IPS-18a (cell line): ENCODE data around the gene SFT2D3.

ENCODE experiments used
- H3K27ac ChIP-seq: one replicate; pipeline ENCODE4 v1.5.1; 2013; ENCODE audit warnings: low read length
- H3K27me3 ChIP-seq: one replicate; pipeline ENCODE4 v1.6.1; 2013; ENCODE audit warnings: mild to moderate bottlenecking, low read length; ENCODE audit not compliant: control insufficient read depth, insufficient read depth
- H3K36me3 ChIP-seq: one replicate; pipeline ENCODE4 v1.6.1; 2013; ENCODE audit warnings: low read depth, low read length; ENCODE audit not compliant: control insufficient read depth
- H3K4me1 ChIP-seq: one replicate; pipeline ENCODE4 v1.6.1; 2013; ENCODE audit warnings: low read depth, low read length; ENCODE audit not compliant: control insufficient read depth
- H3K4me3 ChIP-seq: one replicate; pipeline ENCODE4 v1.5.1; 2013; ENCODE audit warnings: low read length
- H3K9ac ChIP-seq: one replicate; pipeline ENCODE4 v1.6.1; 2013; ENCODE audit warnings: mild to moderate bottlenecking, low read length, moderate library complexity
- H3K9me3 ChIP-seq: one replicate; pipeline ENCODE4 v1.6.1; 2013; ENCODE audit warnings: low read depth, low read length; ENCODE audit not compliant: control insufficient read depth

Gene SFT2D3

GRCh38 chr2:127701193-127701650 lies at the start of gene SFT2D3:
Gene SFT2D3, plus strand, starts transcription at chr2:127701497. Its CDS starts 32 bp downstream, at chr2:127701529.
- peak within 1 kb of the TSS; percentile 78 for H3K27ac ChIP-seq
- H3K9ac ChIP-seq, result peak within 1 kb of the TSS; percentile 78
- no peaks in the 10 kb centered on the region for H3K27me3 ChIP-seq
- H3K4me3 ChIP-seq, result peak within 1 kb of the TSS; percentile 90
- peaks cover 18% of the 10 kb centered on the region for H3K36me3 ChIP-seq
- peaks cover 21% of the 10 kb centered on the region for H3K4me1 ChIP-seq
- H3K9me3 ChIP-seq, result no peaks in the 10 kb centered on the region

GRCh38 chr2:127651971-127652550 lies 49.2 kb upstream of the SFT2D3 start:
- Histone ChIP-seq H3K27me3 (no peaks in the 10 kb centered on the region), H3K9me3 (no peaks in the 10 kb centered on the region), H3K27ac (no peak overlapping the region), H3K36me3 (no peaks in the 10 kb centered on the region), H3K4me1 (no peaks in the 10 kb centered on the region), H3K4me3 (no peak overlapping the region), H3K9ac (no peak overlapping the region)

- no peaks in the 10 kb centered on the region for H3K27me3 ChIP-seq
- no peaks in the 10 kb centered on the region for H3K9me3 ChIP-seq
- H3K9ac ChIP-seq, result no peak overlapping the region
- H3K36me3 ChIP-seq, result no peaks in the 10 kb centered on the region
- H3K4me3 ChIP-seq, result no peak overlapping the region
- no peak overlapping the region for H3K27ac ChIP-seq
- H3K4me1 ChIP-seq, result no peaks in the 10 kb centered on the region
Measured at GRCh38 chr2:127652786-127653357, 48.4 kb upstream of the SFT2D3 start.

GRCh38 chr2:127653421-127654083 lies 47.7 kb upstream of the SFT2D3 start:
- Histone ChIP-seq H3K9me3 (no peaks in the 10 kb centered on the region), H3K36me3 (no peaks in the 10 kb centered on the region), H3K9ac (no peak overlapping the region), H3K27ac (no peak overlapping the region), H3K27me3 (no peaks in the 10 kb centered on the region), H3K4me1 (no peaks in the 10 kb centered on the region), H3K4me3 (no peak overlapping the region)

GRCh38 chr2:127654084-127654837 lies 47.0 kb upstream of the SFT2D3 start:
- no peaks in the 10 kb centered on the region for H3K4me1 ChIP-seq
- no peaks in the 10 kb centered on the region for H3K27me3 ChIP-seq
- no peak overlapping the region for H3K27ac ChIP-seq
- no peaks in the 10 kb centered on the region for H3K9me3 ChIP-seq
- H3K4me3 ChIP-seq, result no peak overlapping the region
- H3K9ac ChIP-seq, result no peak overlapping the region
- H3K36me3 ChIP-seq, result no peaks in the 10 kb centered on the region

GRCh38 chr2:127654838-127655175 lies 46.5 kb upstream of the SFT2D3 start:
- Histone ChIP-seq H3K9me3 (no peaks in the 10 kb centered on the region), H3K4me3 (no peak overlapping the region), H3K4me1 (no peaks in the 10 kb centered on the region), H3K27me3 (no peaks in the 10 kb centered on the region), H3K9ac (no peak overlapping the region), H3K27ac (no peak overlapping the region), H3K36me3 (no peaks in the 10 kb centered on the region)

GRCh38 chr2:127655209-127656073 lies 45.9 kb upstream of the SFT2D3 start:
- Histone ChIP-seq H3K9me3 (no peaks in the 10 kb centered on the region), H3K4me3 (no peak overlapping the region), H3K27me3 (no peaks in the 10 kb centered on the region), H3K9ac (no peak overlapping the region), H3K4me1 (no peaks in the 10 kb centered on the region), H3K36me3 (no peaks in the 10 kb centered on the region), H3K27ac (no peak overlapping the region)

- H3K9me3 ChIP-seq, result no peaks in the 10 kb centered on the region
- no peaks in the 10 kb centered on the region for H3K27me3 ChIP-seq
- no peaks in the 10 kb centered on the region for H3K36me3 ChIP-seq
- no peak overlapping the region for H3K4me3 ChIP-seq
- no peak overlapping the region for H3K9ac ChIP-seq
- no peak overlapping the region for H3K27ac ChIP-seq
- H3K4me1 ChIP-seq, result no peaks in the 10 kb centered on the region
Measured at GRCh38 chr2:127656569-127657231, 44.6 kb upstream of the SFT2D3 start.

GRCh38 chr2:127657232-127657595 lies 44.1 kb upstream of the SFT2D3 start:
- Histone ChIP-seq H3K4me3 (no peak overlapping the region), H3K27me3 (no peaks in the 10 kb centered on the region), H3K9ac (no peak overlapping the region), H3K27ac (no peak overlapping the region), H3K4me1 (no peaks in the 10 kb centered on the region), H3K9me3 (no peaks in the 10 kb centered on the region), H3K36me3 (no peaks in the 10 kb centered on the region)

GRCh38 chr2:127658146-127658545 lies 43.2 kb upstream of the SFT2D3 start:
- no peaks in the 10 kb centered on the region for H3K9me3 ChIP-seq
- no peaks in the 10 kb centered on the region for H3K4me1 ChIP-seq
- no peak overlapping the region for H3K27ac ChIP-seq
- H3K27me3 ChIP-seq, result peaks cover 4% of the 10 kb centered on the region
- H3K4me3 ChIP-seq, result no peak overlapping the region
- H3K36me3 ChIP-seq, result no peaks in the 10 kb centered on the region
- no peak overlapping the region for H3K9ac ChIP-seq
